IPS-18a (cell line): Measurements from ENCODE around the gene STXBP5L.

ENCODE experiments used
- H3K27ac ChIP-seq: one replicate; pipeline ENCODE4 v1.5.1; 2013; ENCODE audit warnings: low read length
- H3K27me3 ChIP-seq: one replicate; pipeline ENCODE4 v1.6.1; 2013; ENCODE audit warnings: mild to moderate bottlenecking, low read length; ENCODE audit not compliant: control insufficient read depth, insufficient read depth
- H3K36me3 ChIP-seq: one replicate; pipeline ENCODE4 v1.6.1; 2013; ENCODE audit warnings: low read depth, low read length; ENCODE audit not compliant: control insufficient read depth
- H3K4me1 ChIP-seq: one replicate; pipeline ENCODE4 v1.6.1; 2013; ENCODE audit warnings: low read depth, low read length; ENCODE audit not compliant: control insufficient read depth
- H3K4me3 ChIP-seq: one replicate; pipeline ENCODE4 v1.5.1; 2013; ENCODE audit warnings: low read length
- H3K9ac ChIP-seq: one replicate; pipeline ENCODE4 v1.6.1; 2013; ENCODE audit warnings: mild to moderate bottlenecking, low read length, moderate library complexity
- H3K9me3 ChIP-seq: one replicate; pipeline ENCODE4 v1.6.1; 2013; ENCODE audit warnings: low read depth, low read length; ENCODE audit not compliant: control insufficient read depth

The STXBP5L gene

GRCh38 chr3:120908795-120909601, 993 bp downstream of the STXBP5L start:
- H3K4me3 ChIP-seq, result peak overlapping the region; percentile 93
- H3K9me3 ChIP-seq, result no peaks in the 10 kb centered on the region
- no peak overlapping the region for H3K27ac ChIP-seq
- peak overlapping the region; percentile 76 for H3K9ac ChIP-seq
- peaks cover 8% of the 10 kb centered on the region for H3K4me1 ChIP-seq
- no peaks in the 10 kb centered on the region for H3K27me3 ChIP-seq
- no peaks in the 10 kb centered on the region for H3K36me3 ChIP-seq

GRCh38 chr3:120909602-120909878, 1.5 kb downstream of the STXBP5L start:
- Histone ChIP-seq H3K9ac (peak overlapping the region; percentile 76), H3K9me3 (no peaks in the 10 kb centered on the region), H3K4me1 (peaks cover 8% of the 10 kb centered on the region), H3K4me3 (peak overlapping the region; percentile 93), H3K27ac (peak overlapping the region; percentile 43), H3K27me3 (no peaks in the 10 kb centered on the region), H3K36me3 (no peaks in the 10 kb centered on the region)

- Histone ChIP-seq H3K4me1 (no peaks in the 10 kb centered on the region), H3K36me3 (no peaks in the 10 kb centered on the region), H3K9me3 (peaks cover 9% of the 10 kb centered on the region), H3K9ac (no peak overlapping the region), H3K4me3 (no peak overlapping the region), H3K27me3 (no peaks in the 10 kb centered on the region), H3K27ac (no peak overlapping the region)
Observed at GRCh38 chr3:120926146-120926545, 18.1 kb downstream of the STXBP5L start.

- H3K4me1 ChIP-seq, result no peaks in the 10 kb centered on the region
- no peak overlapping the region for H3K9ac ChIP-seq
- H3K27ac ChIP-seq, result no peak overlapping the region
- no peaks in the 10 kb centered on the region for H3K27me3 ChIP-seq
- H3K36me3 ChIP-seq, result no peaks in the 10 kb centered on the region
- peaks cover 8% of the 10 kb centered on the region for H3K9me3 ChIP-seq
- H3K4me3 ChIP-seq, result no peak overlapping the region
Observed at GRCh38 chr3:120928991-120929390, 21.0 kb downstream of the STXBP5L start.

- H3K27me3 ChIP-seq, result no peaks in the 10 kb centered on the region
- H3K4me3 ChIP-seq, result no peak overlapping the region
- H3K9me3 ChIP-seq, result no peaks in the 10 kb centered on the region
- H3K4me1 ChIP-seq, result no peaks in the 10 kb centered on the region
- no peak overlapping the region for H3K9ac ChIP-seq
- H3K27ac ChIP-seq, result no peak overlapping the region
- H3K36me3 ChIP-seq, result no peaks in the 10 kb centered on the region
Observed at GRCh38 chr3:120931593-120931992, 23.6 kb downstream of the STXBP5L start.

DNA sequence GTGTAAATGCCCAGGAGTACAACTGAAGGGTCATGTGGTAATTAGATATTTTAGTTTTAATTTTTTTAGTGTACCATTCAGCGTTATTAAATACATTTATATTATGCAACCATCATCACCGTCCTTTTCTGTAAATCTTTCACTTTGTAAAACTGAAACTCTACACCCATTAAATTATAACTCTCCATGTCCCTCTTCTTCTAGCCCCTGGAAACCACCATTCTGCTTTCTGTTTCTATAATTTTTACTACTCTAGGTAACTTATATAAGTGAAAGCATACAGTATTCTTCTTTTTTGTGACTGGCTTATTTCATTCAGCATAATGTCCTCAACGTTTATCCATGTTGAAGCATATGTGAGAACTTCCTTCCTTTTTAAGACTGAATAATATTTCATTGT, 48.1 kb downstream of the STXBP5L start:
- no peaks in the 10 kb centered on the region for H3K36me3 ChIP-seq
- H3K27me3 ChIP-seq, result no peaks in the 10 kb centered on the region
- no peaks in the 10 kb centered on the region for H3K4me1 ChIP-seq
- H3K4me3 ChIP-seq, result no peak overlapping the region
- no peaks in the 10 kb centered on the region for H3K9me3 ChIP-seq
- no peak overlapping the region for H3K9ac ChIP-seq
- no peak overlapping the region for H3K27ac ChIP-seq

DNA sequence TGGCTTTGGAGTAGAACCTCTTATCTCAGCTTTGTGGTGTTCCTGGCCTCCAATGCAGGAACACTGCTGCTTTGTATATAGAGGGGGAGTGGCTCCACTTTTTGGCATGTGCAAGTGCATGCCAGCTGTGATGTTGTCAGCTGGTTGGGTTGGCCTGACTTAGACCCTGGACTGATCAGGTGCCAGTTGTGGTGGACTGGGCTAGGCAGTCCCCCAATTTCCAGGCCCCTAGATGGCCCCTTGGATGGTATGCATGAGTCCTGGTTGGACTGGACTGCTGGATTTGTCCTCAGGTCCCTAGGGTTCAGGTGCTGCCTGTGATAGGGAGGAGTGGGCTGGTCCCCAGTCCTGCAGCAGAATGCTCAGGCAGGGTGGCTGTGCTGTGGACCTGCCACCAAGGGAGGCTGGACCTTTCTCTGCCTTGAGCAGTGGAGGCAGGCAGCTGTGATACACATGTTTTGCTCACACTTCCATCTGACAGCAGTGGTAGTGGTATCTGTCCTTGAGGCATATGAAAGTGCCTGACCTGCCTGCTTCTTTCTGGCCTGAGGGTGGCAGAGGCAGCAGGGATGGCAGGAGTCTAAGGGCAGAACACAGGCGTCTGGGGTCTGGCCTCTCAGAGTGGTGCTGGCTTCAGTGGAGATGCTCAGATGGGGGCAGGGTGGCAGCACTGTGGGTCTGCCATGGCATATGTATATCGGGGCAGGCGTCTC, 74.8 kb downstream of the STXBP5L start:
- Histone ChIP-seq H3K27me3 (no peaks in the 10 kb centered on the region), H3K27ac (no peak overlapping the region), H3K4me1 (peaks cover 6% of the 10 kb centered on the region), H3K36me3 (no peaks in the 10 kb centered on the region), H3K4me3 (no peak overlapping the region), H3K9ac (no peak overlapping the region), H3K9me3 (peaks cover 10% of the 10 kb centered on the region)

DNA sequence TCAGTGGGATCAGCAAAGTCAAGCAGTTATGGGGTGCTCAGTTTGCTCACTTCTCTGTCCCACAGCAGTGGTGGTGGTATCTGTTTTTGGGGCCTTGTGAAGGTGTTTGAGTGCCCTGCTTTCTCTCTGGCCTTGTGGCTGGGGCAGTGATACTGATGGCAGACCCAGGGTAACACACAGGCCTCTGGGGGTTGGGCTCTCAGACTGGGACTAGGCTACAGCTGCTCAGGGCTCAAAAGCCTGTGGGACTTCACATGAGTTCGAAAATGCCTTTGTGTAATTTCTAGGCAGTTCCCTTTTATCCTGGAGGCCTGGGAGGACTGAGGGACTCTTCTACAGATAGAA, 75.3 kb downstream of the STXBP5L start:
- Histone ChIP-seq H3K9me3 (peaks cover 10% of the 10 kb centered on the region), H3K4me3 (no peak overlapping the region), H3K9ac (no peak overlapping the region), H3K36me3 (no peaks in the 10 kb centered on the region), H3K27me3 (no peaks in the 10 kb centered on the region), H3K4me1 (peaks cover 6% of the 10 kb centered on the region), H3K27ac (no peak overlapping the region)

DNA sequence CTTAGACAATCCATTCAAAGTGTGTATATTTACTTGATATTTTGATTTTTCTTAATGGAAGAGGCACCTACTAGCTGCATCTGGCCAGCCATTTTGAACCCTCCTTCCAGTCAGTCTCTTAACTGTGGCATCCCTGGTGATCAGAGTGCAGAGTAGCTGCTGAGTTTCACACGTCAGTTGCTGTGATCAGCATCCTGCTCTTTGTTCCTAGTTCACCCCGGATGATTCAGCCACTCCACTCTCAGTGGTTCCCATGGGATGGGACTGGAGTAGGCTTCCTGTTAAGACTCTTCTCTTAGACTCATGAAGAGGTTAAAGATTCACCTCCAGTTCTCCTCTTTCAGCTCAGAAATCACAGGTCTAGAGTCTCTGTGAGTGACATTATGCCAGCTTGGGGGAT, 75.8 kb downstream of the STXBP5L start:
- H3K27me3 ChIP-seq, result no peaks in the 10 kb centered on the region
- H3K4me3 ChIP-seq, result no peak overlapping the region
- H3K9ac ChIP-seq, result no peak overlapping the region
- H3K9me3 ChIP-seq, result peaks cover 10% of the 10 kb centered on the region
- H3K36me3 ChIP-seq, result no peaks in the 10 kb centered on the region
- H3K4me1 ChIP-seq, result peaks cover 6% of the 10 kb centered on the region
- H3K27ac ChIP-seq, result no peak overlapping the region

DNA sequence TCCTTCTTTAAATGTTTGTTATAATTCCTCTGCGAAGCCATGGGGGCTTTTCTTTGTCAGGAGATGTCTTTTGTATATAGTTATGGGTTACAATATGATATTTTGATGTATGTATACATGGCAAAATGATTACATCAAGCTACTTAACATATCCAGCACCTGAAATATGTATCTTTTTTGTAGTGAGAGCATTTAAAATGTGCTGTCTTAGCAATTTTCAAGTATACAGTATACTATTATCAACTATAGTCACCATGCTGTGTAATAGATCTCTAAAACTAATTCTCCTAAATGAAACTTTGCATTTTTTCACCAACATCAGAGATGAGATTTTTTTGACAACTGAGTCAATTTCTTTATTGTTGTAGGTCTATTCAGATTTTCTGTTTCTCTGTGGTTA, 77.2 kb downstream of the STXBP5L start:
- Histone ChIP-seq H3K27ac (no peak overlapping the region), H3K9ac (no peak overlapping the region), H3K36me3 (no peaks in the 10 kb centered on the region), H3K9me3 (peaks cover 8% of the 10 kb centered on the region), H3K4me1 (peaks cover 6% of the 10 kb centered on the region), H3K27me3 (no peaks in the 10 kb centered on the region), H3K4me3 (no peak overlapping the region)

- H3K27ac ChIP-seq, result no peak overlapping the region
- no peak overlapping the region for H3K4me3 ChIP-seq
- peaks cover 2% of the 10 kb centered on the region for H3K4me1 ChIP-seq
- H3K36me3 ChIP-seq, result no peaks in the 10 kb centered on the region
- peaks cover 5% of the 10 kb centered on the region for H3K9me3 ChIP-seq
- H3K27me3 ChIP-seq, result no peaks in the 10 kb centered on the region
- H3K9ac ChIP-seq, result no peak overlapping the region
Observed at GRCh38 chr3:120988994-120989393, 81.0 kb downstream of the STXBP5L start.

DNA sequence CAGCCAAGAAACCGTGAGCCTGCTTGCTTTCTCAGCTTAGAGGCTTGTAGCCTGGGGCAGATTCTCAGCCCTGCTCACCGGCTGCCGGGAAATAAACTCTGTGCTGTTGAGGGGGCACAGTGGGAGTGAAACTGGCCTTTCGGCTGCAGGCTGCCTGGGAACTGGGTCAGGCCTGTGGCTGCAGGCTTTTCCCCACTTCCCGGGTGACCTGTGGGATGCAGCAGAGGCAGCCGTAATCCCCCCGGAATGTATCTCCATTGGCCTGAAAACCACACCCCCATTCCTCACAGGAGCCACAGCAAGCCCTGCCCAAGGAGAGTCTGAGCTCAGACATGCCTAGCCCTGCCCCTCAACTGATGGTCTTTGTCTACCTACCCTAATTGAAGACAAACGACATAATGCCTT, 110.9 kb downstream of the STXBP5L start:
- Histone ChIP-seq H3K9ac (no peak overlapping the region), H3K27me3 (no peaks in the 10 kb centered on the region), H3K27ac (no peak overlapping the region), H3K4me3 (no peak overlapping the region), H3K36me3 (no peaks in the 10 kb centered on the region), H3K9me3 (no peaks in the 10 kb centered on the region), H3K4me1 (no peaks in the 10 kb centered on the region)
